ENCODE results near the gene TRO. TPM values are rescaled to one million over a fixed set of nuclear protein-coding genes. Genes with fewer than 3 reads are reported as not detected.

The TRO gene
- polyA plus RNA-seq, 1 donor from 2014 or later = 361 TPM

DNA sequence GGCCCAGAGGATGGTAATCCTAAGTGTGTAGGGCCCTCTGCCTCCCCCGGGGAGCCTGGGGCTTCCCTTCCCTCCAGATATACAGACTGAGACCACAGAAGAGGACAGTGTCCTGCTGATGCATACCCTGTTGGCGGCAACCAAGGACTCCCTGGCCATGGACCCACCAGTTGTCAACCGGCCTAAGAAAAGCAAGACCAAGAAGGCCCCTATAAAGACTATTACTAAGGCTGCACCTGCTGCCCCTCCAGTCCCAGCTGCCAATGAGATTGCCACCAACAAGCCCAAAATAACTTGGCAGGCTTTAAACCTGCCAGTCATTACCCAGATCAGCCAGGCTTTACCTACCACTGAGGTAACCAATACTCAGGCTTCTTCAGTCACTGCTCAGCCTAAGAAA is 1.9 kb downstream of the TRO start:
- TF ChIP-seq, protein P1, sequence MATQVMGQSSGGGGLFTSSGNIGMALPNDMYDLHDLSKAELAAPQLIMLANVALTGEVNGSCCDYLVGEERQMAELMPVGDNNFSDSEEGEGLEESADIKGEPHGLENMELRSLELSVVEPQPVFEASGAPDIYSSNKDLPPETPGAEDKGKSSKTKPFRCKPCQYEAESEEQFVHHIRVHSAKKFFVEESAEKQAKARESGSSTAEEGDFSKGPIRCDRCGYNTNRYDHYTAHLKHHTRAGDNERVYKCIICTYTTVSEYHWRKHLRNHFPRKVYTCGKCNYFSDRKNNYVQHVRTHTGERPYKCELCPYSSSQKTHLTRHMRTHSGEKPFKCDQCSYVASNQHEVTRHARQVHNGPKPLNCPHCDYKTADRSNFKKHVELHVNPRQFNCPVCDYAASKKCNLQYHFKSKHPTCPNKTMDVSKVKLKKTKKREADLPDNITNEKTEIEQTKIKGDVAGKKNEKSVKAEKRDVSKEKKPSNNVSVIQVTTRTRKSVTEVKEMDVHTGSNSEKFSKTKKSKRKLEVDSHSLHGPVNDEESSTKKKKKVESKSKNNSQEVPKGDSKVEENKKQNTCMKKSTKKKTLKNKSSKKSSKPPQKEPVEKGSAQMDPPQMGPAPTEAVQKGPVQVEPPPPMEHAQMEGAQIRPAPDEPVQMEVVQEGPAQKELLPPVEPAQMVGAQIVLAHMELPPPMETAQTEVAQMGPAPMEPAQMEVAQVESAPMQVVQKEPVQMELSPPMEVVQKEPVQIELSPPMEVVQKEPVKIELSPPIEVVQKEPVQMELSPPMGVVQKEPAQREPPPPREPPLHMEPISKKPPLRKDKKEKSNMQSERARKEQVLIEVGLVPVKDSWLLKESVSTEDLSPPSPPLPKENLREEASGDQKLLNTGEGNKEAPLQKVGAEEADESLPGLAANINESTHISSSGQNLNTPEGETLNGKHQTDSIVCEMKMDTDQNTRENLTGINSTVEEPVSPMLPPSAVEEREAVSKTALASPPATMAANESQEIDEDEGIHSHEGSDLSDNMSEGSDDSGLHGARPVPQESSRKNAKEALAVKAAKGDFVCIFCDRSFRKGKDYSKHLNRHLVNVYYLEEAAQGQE (IDR thresholded peaks at IDR 0.05; ENCODE audit: borderline replicate concordance) = no peak
- TF ChIP-seq EP300 (conservative IDR thresholded peaks at IDR 0.05; ENCODE audit: poor library complexity, severe bottlenecking) (no peak), EZH2 (IDR thresholded peaks at IDR 0.05; ENCODE audit: borderline replicate concordance, insufficient read depth, low read length, poor library complexity, severe bottlenecking) (no peak), TAF1 (IDR thresholded peaks at IDR 0.05; ENCODE audit: low read depth) (no peak), RAD21 (conservative IDR thresholded peaks at IDR 0.05) (no peak), POLR2AphosphoS5 (IDR thresholded peaks at IDR 0.05) (no peak), SMC3 (conservative IDR thresholded peaks at IDR 0.05; ENCODE audit: poor library complexity) (no peak), MXI1 (conservative IDR thresholded peaks at IDR 0.05; ENCODE audit: poor library complexity, severe bottlenecking) (no peak)
- TF ChIP-seq, protein P2, sequence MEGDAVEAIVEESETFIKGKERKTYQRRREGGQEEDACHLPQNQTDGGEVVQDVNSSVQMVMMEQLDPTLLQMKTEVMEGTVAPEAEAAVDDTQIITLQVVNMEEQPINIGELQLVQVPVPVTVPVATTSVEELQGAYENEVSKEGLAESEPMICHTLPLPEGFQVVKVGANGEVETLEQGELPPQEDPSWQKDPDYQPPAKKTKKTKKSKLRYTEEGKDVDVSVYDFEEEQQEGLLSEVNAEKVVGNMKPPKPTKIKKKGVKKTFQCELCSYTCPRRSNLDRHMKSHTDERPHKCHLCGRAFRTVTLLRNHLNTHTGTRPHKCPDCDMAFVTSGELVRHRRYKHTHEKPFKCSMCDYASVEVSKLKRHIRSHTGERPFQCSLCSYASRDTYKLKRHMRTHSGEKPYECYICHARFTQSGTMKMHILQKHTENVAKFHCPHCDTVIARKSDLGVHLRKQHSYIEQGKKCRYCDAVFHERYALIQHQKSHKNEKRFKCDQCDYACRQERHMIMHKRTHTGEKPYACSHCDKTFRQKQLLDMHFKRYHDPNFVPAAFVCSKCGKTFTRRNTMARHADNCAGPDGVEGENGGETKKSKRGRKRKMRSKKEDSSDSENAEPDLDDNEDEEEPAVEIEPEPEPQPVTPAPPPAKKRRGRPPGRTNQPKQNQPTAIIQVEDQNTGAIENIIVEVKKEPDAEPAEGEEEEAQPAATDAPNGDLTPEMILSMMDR (IDR thresholded peaks at IDR 0.05; ENCODE audit: poor library complexity, severe bottlenecking) = no peak
- Histone ChIP-seq H4K20me1 (ENCODE audit: insufficient read depth) (no peaks in the 10 kb centered on the region), H3K27me3 (ENCODE audit: insufficient read depth, low read depth, low read length) (no peaks in the 10 kb centered on the region), H2AFZ (ENCODE audit: low read depth, low read length) (no peak overlapping the region), H3K27ac (ENCODE audit: low read length) (no peak overlapping the region), H3F3A (ENCODE audit: insufficient read depth, low read length, poor library complexity, severe bottlenecking) (no peaks in the 10 kb centered on the region), H3K4me2 (ENCODE audit: low read length) (no peak overlapping the region), H3K79me2 (replicated peaks; ENCODE audit: insufficient read depth, low read length) (peaks cover 5% of the 10 kb centered on the region), H3K9ac (ENCODE audit: low read length) (no peak overlapping the region), H3K4me3 (ENCODE audit: low read length) (peak overlapping the region; percentile 88), H3K36me3 (ENCODE audit: insufficient read depth, low read length) (no peaks in the 10 kb centered on the region), H3K9me2 (ENCODE audit: insufficient read depth, low read length) (no peaks in the 10 kb centered on the region), H3K9me3 (ENCODE audit: low read length) (no peaks in the 10 kb centered on the region)

DNA sequence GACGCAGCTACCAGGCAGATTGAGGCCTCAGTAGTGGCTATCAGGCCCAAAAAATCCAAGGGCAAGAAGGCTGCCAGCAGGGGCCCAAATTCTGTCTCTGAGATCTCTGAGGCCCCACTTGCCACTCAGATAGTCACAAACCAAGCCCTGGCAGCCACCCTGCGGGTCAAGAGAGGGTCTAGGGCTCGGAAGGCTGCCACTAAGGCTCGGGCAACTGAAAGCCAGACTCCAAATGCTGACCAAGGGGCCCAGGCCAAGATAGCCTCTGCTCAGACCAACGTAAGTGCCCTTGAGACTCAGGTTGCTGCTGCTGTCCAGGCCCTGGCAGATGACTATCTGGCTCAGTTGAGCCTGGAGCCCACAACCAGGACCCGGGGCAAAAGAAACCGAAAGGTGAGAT is 2.8 kb downstream of the TRO start:
- TF ChIP-seq POLR2AphosphoS5 (IDR thresholded peaks at IDR 0.05) (no peak), MXI1 (conservative IDR thresholded peaks at IDR 0.05; ENCODE audit: poor library complexity, severe bottlenecking) (no peak), SMC3 (conservative IDR thresholded peaks at IDR 0.05; ENCODE audit: poor library complexity) (no peak), EP300 (conservative IDR thresholded peaks at IDR 0.05; ENCODE audit: poor library complexity, severe bottlenecking) (no peak), TAF1 (IDR thresholded peaks at IDR 0.05; ENCODE audit: low read depth) (no peak), EZH2 (IDR thresholded peaks at IDR 0.05; ENCODE audit: borderline replicate concordance, insufficient read depth, low read length, poor library complexity, severe bottlenecking) (no peak), RAD21 (conservative IDR thresholded peaks at IDR 0.05) (no peak)
- TF ChIP-seq, protein P1 (IDR thresholded peaks at IDR 0.05; ENCODE audit: borderline replicate concordance) = no peak
- TF ChIP-seq, protein P2 (IDR thresholded peaks at IDR 0.05; ENCODE audit: poor library complexity, severe bottlenecking) = no peak
- H3K9me2 ChIP-seq (ENCODE audit: insufficient read depth, low read length) = no peaks in the 10 kb centered on the region
- peaks cover 5% of the 10 kb centered on the region for H3K79me2 ChIP-seq (replicated peaks; ENCODE audit: insufficient read depth, low read length)
- no peak overlapping the region for H3K9ac ChIP-seq (ENCODE audit: low read length)
- no peak overlapping the region for H3K4me2 ChIP-seq (ENCODE audit: low read length)
- H3F3A ChIP-seq (ENCODE audit: insufficient read depth, low read length, poor library complexity, severe bottlenecking) = no peaks in the 10 kb centered on the region
- H3K36me3 ChIP-seq (ENCODE audit: insufficient read depth, low read length) = no peaks in the 10 kb centered on the region
- H3K27me3 ChIP-seq (ENCODE audit: insufficient read depth, low read depth, low read length) = no peaks in the 10 kb centered on the region
- no peak overlapping the region for H3K27ac ChIP-seq (ENCODE audit: low read length)
- H3K4me3 ChIP-seq (ENCODE audit: low read length) = peak overlapping the region; percentile 88
- H4K20me1 ChIP-seq (ENCODE audit: insufficient read depth) = no peaks in the 10 kb centered on the region
- no peak overlapping the region for H2AFZ ChIP-seq (ENCODE audit: low read depth, low read length)
- H3K9me3 ChIP-seq (ENCODE audit: low read length) = no peaks in the 10 kb centered on the region

Data from neural cell (in vitro differentiated cells).